ENCODE results near the gene BAZ2A. TPM values are rescaled to one million over a fixed set of nuclear protein-coding genes. Genes with fewer than 3 reads are reported as not detected.

Gene BAZ2A
- total RNA-seq, 1 donor from 2014 or later = 105 TPM

DNA sequence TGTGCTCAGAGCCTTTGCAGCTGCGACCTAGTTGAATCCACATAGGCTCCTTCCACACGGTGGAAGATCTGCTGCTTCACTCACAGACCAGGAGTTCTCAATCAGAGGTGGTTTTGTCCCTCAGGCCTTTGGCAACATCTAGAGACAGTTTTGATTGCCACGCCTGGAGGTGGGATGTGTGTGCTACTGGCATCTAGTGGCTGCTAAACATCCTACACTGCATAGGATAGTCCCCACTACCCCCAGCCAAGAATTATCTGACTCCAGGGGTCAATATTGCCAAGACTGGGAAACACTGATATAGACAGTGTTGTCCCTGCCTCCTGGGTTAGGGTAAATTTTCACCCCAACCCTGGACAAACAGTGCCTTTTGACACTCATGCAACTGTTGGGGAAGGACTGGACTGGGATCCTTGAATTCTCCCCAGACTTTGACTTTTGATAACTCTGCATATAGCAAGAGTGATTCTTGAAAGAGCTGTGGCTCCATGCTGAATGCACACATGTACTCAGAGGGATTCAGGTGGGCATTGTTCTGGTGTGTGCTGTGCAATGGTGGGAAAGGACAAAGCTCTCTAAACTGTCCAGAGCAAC, 39.8 kb downstream of the BAZ2A start:
- no peak for TF ChIP-seq EZH2 (IDR thresholded peaks at IDR 0.05; ENCODE audit: insufficient read depth, low read length)
- TF ChIP-seq, protein P1, sequence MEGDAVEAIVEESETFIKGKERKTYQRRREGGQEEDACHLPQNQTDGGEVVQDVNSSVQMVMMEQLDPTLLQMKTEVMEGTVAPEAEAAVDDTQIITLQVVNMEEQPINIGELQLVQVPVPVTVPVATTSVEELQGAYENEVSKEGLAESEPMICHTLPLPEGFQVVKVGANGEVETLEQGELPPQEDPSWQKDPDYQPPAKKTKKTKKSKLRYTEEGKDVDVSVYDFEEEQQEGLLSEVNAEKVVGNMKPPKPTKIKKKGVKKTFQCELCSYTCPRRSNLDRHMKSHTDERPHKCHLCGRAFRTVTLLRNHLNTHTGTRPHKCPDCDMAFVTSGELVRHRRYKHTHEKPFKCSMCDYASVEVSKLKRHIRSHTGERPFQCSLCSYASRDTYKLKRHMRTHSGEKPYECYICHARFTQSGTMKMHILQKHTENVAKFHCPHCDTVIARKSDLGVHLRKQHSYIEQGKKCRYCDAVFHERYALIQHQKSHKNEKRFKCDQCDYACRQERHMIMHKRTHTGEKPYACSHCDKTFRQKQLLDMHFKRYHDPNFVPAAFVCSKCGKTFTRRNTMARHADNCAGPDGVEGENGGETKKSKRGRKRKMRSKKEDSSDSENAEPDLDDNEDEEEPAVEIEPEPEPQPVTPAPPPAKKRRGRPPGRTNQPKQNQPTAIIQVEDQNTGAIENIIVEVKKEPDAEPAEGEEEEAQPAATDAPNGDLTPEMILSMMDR (IDR thresholded peaks at IDR 0.05; ENCODE audit: insufficient read depth, low read depth, low read length) = peak; percentile 34
- H3K9ac ChIP-seq (ENCODE audit: low read length) = no peak overlapping the region
- DNase-seq (ENCODE audit: low read depth) (no peak), FAIRE-seq (no peak)
- peaks cover 23% of the 10 kb centered on the region for H4K20me1 ChIP-seq (ENCODE audit: insufficient read depth, low read length)
- no peak overlapping the region for H3K27ac ChIP-seq (ENCODE audit: low read depth, low read length)
- H3K4me3 ChIP-seq (ENCODE audit: insufficient read depth, low read depth, low read length) = no peak overlapping the region
- H3K4me2 ChIP-seq (ENCODE audit: low read length) = no peak overlapping the region
- Mint-ChIP-seq H3K27ac (ENCODE audit: unreplicated experiment) (peak overlapping the region; percentile 66), H3K4me1 (ENCODE audit: low read depth, unreplicated experiment) (peaks cover 35% of the 10 kb centered on the region), H3K36me3 (ENCODE audit: low read depth, unreplicated experiment) (peaks cover 19% of the 10 kb centered on the region), H3K27me3 (ENCODE audit: low read depth, unreplicated experiment) (no peaks in the 10 kb centered on the region), H3K9me3 (ENCODE audit: unreplicated experiment) (no peaks in the 10 kb centered on the region), H3K4me3 (ENCODE audit: unreplicated experiment) (no peak overlapping the region)
- H3K27me3 ChIP-seq (ENCODE audit: insufficient read depth, low read length) = no peaks in the 10 kb centered on the region
- peaks cover 29% of the 10 kb centered on the region for H3K36me3 ChIP-seq (ENCODE audit: insufficient read depth, low read length)
- H2AFZ ChIP-seq (ENCODE audit: low read depth, low read length) = no peak overlapping the region
- H3K79me2 ChIP-seq (ENCODE audit: insufficient read depth, low read length) = no peaks in the 10 kb centered on the region
- H3K4me1 ChIP-seq (ENCODE audit: insufficient read depth, low read length) = no peaks in the 10 kb centered on the region
- no peaks in the 10 kb centered on the region for H3K9me3 ChIP-seq (ENCODE audit: insufficient read depth, low read depth, low read length)

DNA sequence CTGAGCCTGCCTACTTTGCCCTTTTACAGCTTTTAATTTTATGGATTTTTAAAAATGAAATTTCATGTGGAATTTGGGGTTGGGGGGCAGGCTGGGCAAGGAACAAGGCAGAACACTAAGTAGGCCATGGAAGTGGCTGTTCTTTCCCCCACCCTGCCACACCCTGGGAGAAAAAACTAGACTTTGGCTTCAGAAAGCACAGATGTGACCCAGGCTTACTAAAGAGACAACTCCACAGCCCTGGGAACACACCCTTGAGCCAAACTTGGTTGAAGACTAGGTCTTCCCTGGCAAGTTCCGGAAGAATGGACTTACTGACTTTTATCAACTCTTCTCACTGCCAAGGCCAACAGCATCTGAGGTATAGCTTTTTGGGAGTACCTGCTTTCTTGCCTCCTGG, 40.3 kb downstream of the BAZ2A start:
- DNase-seq (ENCODE audit: low read depth) = no peak
- H3K9me3 ChIP-seq (ENCODE audit: insufficient read depth, low read depth, low read length) = no peaks in the 10 kb centered on the region
- TF ChIP-seq, protein P1 (IDR thresholded peaks at IDR 0.05; ENCODE audit: insufficient read depth, low read depth, low read length) = no peak
- TF ChIP-seq EZH2 (IDR thresholded peaks at IDR 0.05; ENCODE audit: insufficient read depth, low read length) = no peak
- peaks cover 19% of the 10 kb centered on the region for H3K36me3 Mint-ChIP-seq (ENCODE audit: low read depth, unreplicated experiment)
- no peaks in the 10 kb centered on the region for H3K27me3 Mint-ChIP-seq (ENCODE audit: low read depth, unreplicated experiment)
- peak overlapping the region; percentile 66 for H3K27ac Mint-ChIP-seq (ENCODE audit: unreplicated experiment)
- H2AFZ ChIP-seq (ENCODE audit: low read depth, low read length) = no peak overlapping the region
- H3K36me3 ChIP-seq (ENCODE audit: insufficient read depth, low read length) = peaks cover 29% of the 10 kb centered on the region
- no peaks in the 10 kb centered on the region for H3K9me3 Mint-ChIP-seq (ENCODE audit: unreplicated experiment)
- no peaks in the 10 kb centered on the region for H3K79me2 ChIP-seq (ENCODE audit: insufficient read depth, low read length)
- H4K20me1 ChIP-seq (ENCODE audit: insufficient read depth, low read length) = peaks cover 19% of the 10 kb centered on the region
- peaks cover 33% of the 10 kb centered on the region for H3K4me1 Mint-ChIP-seq (ENCODE audit: low read depth, unreplicated experiment)
- no peaks in the 10 kb centered on the region for H3K4me1 ChIP-seq (ENCODE audit: insufficient read depth, low read length)
- no peak overlapping the region for H3K27ac ChIP-seq (ENCODE audit: low read depth, low read length)
- FAIRE-seq = no peak
- H3K4me2 ChIP-seq (ENCODE audit: low read length) = no peak overlapping the region
- no peaks in the 10 kb centered on the region for H3K27me3 ChIP-seq (ENCODE audit: insufficient read depth, low read length)
- no peak overlapping the region for H3K4me3 ChIP-seq (ENCODE audit: insufficient read depth, low read depth, low read length)
- no peak overlapping the region for H3K4me3 Mint-ChIP-seq (ENCODE audit: unreplicated experiment)
- no peak overlapping the region for H3K9ac ChIP-seq (ENCODE audit: low read length)

DNA sequence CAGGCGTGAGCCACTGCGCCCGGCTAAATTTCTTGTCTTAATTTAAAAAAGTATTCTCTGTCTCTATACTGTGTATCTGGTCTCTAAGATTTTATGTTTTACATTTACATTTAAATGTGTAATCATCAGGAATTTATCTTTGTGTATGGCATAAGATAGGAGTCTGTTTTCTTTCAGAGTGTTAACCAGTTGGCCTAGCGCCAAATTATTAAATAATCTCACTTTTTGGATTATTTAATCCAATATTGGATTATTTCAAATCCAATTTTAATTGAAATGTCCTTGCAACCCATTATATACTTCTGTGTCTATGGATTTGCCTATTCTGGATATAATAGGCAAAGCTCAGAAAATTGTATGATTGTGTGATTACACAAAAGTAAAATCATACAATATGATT, 45.0 kb downstream of the BAZ2A start:
- Mint-ChIP-seq H3K4me1 (ENCODE audit: low read depth, unreplicated experiment) (peaks cover 26% of the 10 kb centered on the region), H3K9me3 (ENCODE audit: unreplicated experiment) (no peaks in the 10 kb centered on the region), H3K27ac (ENCODE audit: unreplicated experiment) (no peak overlapping the region), H3K36me3 (ENCODE audit: low read depth, unreplicated experiment) (peaks cover 18% of the 10 kb centered on the region), H3K27me3 (ENCODE audit: low read depth, unreplicated experiment) (no peaks in the 10 kb centered on the region), H3K4me3 (ENCODE audit: unreplicated experiment) (no peak overlapping the region)
- Histone ChIP-seq H3K36me3 (ENCODE audit: insufficient read depth, low read length) (peaks cover 41% of the 10 kb centered on the region), H3K9ac (ENCODE audit: low read length) (no peak overlapping the region), H3K27me3 (ENCODE audit: insufficient read depth, low read length) (no peaks in the 10 kb centered on the region), H3K27ac (ENCODE audit: low read depth, low read length) (no peak overlapping the region), H2AFZ (ENCODE audit: low read depth, low read length) (no peak overlapping the region), H3K4me2 (ENCODE audit: low read length) (no peak overlapping the region), H3K79me2 (ENCODE audit: insufficient read depth, low read length) (no peaks in the 10 kb centered on the region), H3K4me3 (ENCODE audit: insufficient read depth, low read depth, low read length) (no peak overlapping the region), H3K4me1 (ENCODE audit: insufficient read depth, low read length) (peaks cover 14% of the 10 kb centered on the region), H3K9me3 (ENCODE audit: insufficient read depth, low read depth, low read length) (no peaks in the 10 kb centered on the region), H4K20me1 (ENCODE audit: insufficient read depth, low read length) (peaks cover 8% of the 10 kb centered on the region)
- FAIRE-seq (no peak), DNase-seq (ENCODE audit: low read depth) (no peak)
- no peak for TF ChIP-seq EZH2 (IDR thresholded peaks at IDR 0.05; ENCODE audit: insufficient read depth, low read length)
- TF ChIP-seq, protein P1 (IDR thresholded peaks at IDR 0.05; ENCODE audit: insufficient read depth, low read depth, low read length) = no peak

Data from astrocyte (in vitro differentiated cells and primary cell).